HG02759 (cell line): ENCODE results near the gene UGDH.
"Not testable (repeated sequence)": the region's sequence is repeated elsewhere in the genome, so short reads cannot be mapped to it uniquely, and the experiment has no call there.

Experiments used
- ATAC-seq: cut with Tn5 transposase; IDR thresholded peaks from one replicate; pipeline ENCODE4 v1.9.1; 2021; ENCODE audit warnings: mild to moderate bottlenecking, moderate library complexity; ENCODE audit not compliant: unreplicated experiment

UGDH gene

GRCh38 chr4:39530682-39531081 lies 3.4 kb upstream of the UGDH start:
- ATAC-seq = no peak

GRCh38 chr4:39529534-39529933 lies 2.3 kb upstream of the UGDH start:
- no peak for ATAC-seq

GRCh38 chr4:39528061-39528465 lies 824 bp upstream of the UGDH start:
- ATAC-seq = no peak

GRCh38 chr4:39526765-39527295 lies 409 bp downstream of the UGDH start:
- ATAC-seq = no peak

- no peak for ATAC-seq
Measured at GRCh38 chr4:39525822-39526690, 1.2 kb downstream of the UGDH start.

GRCh38 chr4:39524161-39524957 lies 2.9 kb downstream of the UGDH start:
- no peak for ATAC-seq

GRCh38 chr4:39522068-39522467 lies 5.2 kb downstream of the UGDH start:
- no peak for ATAC-seq

GRCh38 chr4:39521253-39521919 lies 5.9 kb downstream of the UGDH start:
- ATAC-seq = no peak

- no peak for ATAC-seq
Measured at GRCh38 chr4:39518484-39518883, 8.8 kb downstream of the UGDH start.

GRCh38 chr4:39516407-39516966 lies 10.8 kb downstream of the UGDH start:
- ATAC-seq = no peak

GRCh38 chr4:39515669-39516401 lies 11.4 kb downstream of the UGDH start:
- not testable (repeated sequence) for ATAC-seq

- no peak for ATAC-seq
Measured at GRCh38 chr4:39514888-39515401, 12.3 kb downstream of the UGDH start.

GRCh38 chr4:39514266-39514665 lies 13.0 kb downstream of the UGDH start:
- not testable (repeated sequence) for ATAC-seq

GRCh38 chr4:39510348-39510929 lies 16.8 kb downstream of the UGDH start:
- no peak for ATAC-seq

- no peak for ATAC-seq
Measured at GRCh38 chr4:39505581-39505980, 21.7 kb downstream of the UGDH start.

GRCh38 chr4:39504538-39504937 lies 22.7 kb downstream of the UGDH start:
- ATAC-seq = no peak

- ATAC-seq = not testable (repeated sequence)
Measured at GRCh38 chr4:39502664-39503035, 24.6 kb downstream of the UGDH start.

GRCh38 chr4:39502019-39502663 lies 25.1 kb downstream of the UGDH start:
- no peak for ATAC-seq

- no peak for ATAC-seq
Measured at GRCh38 chr4:39498727-39499020, 28.6 kb downstream of the UGDH start.
